Stimulated activated CD4-positive, alpha-beta T cell treated with anti-CD3 and anti-CD28 coated beads, Interleukin-15, amount 100 ng/mL, for 24 hours (primary cell): ENCODE results near the gene GCN1.

ENCODE experiments used
- DNase-seq: peaks from one replicate; pipeline ENCODE4 v3.0.0-alpha.2; 2020

GCN1 gene

GRCh38 chr12:120115692-120116440 lies 78.6 kb downstream of the GCN1 start:
- DNase-seq, result peak; percentile 65

GRCh38 chr12:120115066-120115465 lies 79.4 kb downstream of the GCN1 start:
- DNase-seq, result no peak

- DNase-seq, result peak; percentile 63
These were observed 83.7 kb downstream of the GCN1 start for GRCh38 chr12:120110550-120111501.

GRCh38 chr12:120109570-120110267 lies 84.8 kb downstream of the GCN1 start:
- no peak for DNase-seq

GRCh38 chr12:120106151-120106550 lies 88.4 kb downstream of the GCN1 start:
- DNase-seq, result no peak

- no peak for DNase-seq
These were observed 91.1 kb downstream of the GCN1 start for GRCh38 chr12:120103371-120103770.

GRCh38 chr12:120103044-120103338 lies 91.5 kb downstream of the GCN1 start:
- no peak for DNase-seq

- DNase-seq, result no peak
These were observed 92.1 kb downstream of the GCN1 start for GRCh38 chr12:120102189-120103043.

GRCh38 chr12:120101617-120102016 lies 92.9 kb downstream of the GCN1 start:
- no peak for DNase-seq

GRCh38 chr12:120101182-120101581 lies 93.3 kb downstream of the GCN1 start:
- DNase-seq, result no peak

GRCh38 chr12:120100630-120101029 lies 93.9 kb downstream of the GCN1 start:
- no peak for DNase-seq

GRCh38 chr12:120099738-120100137 lies 94.8 kb downstream of the GCN1 start:
- no peak for DNase-seq

GRCh38 chr12:120098756-120099470 lies 95.6 kb downstream of the GCN1 start:
- no peak for DNase-seq

- no peak for DNase-seq
These were observed 97.8 kb downstream of the GCN1 start for GRCh38 chr12:120096671-120097202.

- no peak for DNase-seq
These were observed 98.8 kb downstream of the GCN1 start for GRCh38 chr12:120095736-120096135.

- no peak for DNase-seq
These were observed 99.2 kb downstream of the GCN1 start for GRCh38 chr12:120095331-120095730.

- DNase-seq, result no peak
These were observed 100.0 kb downstream of the GCN1 start for GRCh38 chr12:120094485-120094884.

- DNase-seq, result no peak
These were observed 100.7 kb downstream of the GCN1 start for GRCh38 chr12:120093592-120094355.

GRCh38 chr12:120093336-120093591 lies 101.3 kb downstream of the GCN1 start:
- DNase-seq, result no peak

- no peak for DNase-seq
These were observed 101.8 kb downstream of the GCN1 start for GRCh38 chr12:120092551-120093335.
